ENCODE data around the gene EEF1B2. TPM values are rescaled to one million over a fixed set of nuclear protein-coding genes. Genes with fewer than 3 reads are reported as not detected.

EEF1B2 gene
- total and polyA plus RNA-seq, 2 of the 13 experiments (the other 11 are each of a cell fraction or from before 2014, with no cell fraction given) = 1,284 to 1,731 TPM

DNA sequence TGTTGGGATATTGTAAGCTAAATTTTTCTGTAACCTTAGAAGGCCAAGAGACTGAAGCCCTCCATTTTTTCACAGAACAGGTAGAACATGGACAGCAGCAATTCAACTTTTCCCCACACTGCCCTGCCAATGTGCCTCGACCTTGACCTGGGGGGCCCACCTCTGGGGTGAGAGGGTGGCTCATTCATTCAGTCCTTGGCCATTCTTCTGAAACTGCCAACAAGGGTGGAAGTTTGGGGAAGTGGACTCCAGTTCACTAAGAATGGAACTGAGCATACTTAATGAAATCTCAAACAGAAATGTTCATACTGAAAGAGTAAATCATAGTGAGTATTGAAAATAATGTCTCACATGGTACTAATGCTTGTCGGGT, 1.1 kb downstream of the EEF1B2 start (continued):
- peak; percentile 91 to 96 for TF ChIP-seq NR2F1 (CRISPR knock-in tag; IDR thresholded peaks at IDR 0.05)
- TF ChIP-seq PLRG1 (conservative IDR thresholded peaks at IDR 0.05) = no peak
- no peak for TF ChIP-seq ZNF30 (CRISPR knock-in tag; IDR thresholded peaks at IDR 0.05)
- TF ChIP-seq, protein P1, sequence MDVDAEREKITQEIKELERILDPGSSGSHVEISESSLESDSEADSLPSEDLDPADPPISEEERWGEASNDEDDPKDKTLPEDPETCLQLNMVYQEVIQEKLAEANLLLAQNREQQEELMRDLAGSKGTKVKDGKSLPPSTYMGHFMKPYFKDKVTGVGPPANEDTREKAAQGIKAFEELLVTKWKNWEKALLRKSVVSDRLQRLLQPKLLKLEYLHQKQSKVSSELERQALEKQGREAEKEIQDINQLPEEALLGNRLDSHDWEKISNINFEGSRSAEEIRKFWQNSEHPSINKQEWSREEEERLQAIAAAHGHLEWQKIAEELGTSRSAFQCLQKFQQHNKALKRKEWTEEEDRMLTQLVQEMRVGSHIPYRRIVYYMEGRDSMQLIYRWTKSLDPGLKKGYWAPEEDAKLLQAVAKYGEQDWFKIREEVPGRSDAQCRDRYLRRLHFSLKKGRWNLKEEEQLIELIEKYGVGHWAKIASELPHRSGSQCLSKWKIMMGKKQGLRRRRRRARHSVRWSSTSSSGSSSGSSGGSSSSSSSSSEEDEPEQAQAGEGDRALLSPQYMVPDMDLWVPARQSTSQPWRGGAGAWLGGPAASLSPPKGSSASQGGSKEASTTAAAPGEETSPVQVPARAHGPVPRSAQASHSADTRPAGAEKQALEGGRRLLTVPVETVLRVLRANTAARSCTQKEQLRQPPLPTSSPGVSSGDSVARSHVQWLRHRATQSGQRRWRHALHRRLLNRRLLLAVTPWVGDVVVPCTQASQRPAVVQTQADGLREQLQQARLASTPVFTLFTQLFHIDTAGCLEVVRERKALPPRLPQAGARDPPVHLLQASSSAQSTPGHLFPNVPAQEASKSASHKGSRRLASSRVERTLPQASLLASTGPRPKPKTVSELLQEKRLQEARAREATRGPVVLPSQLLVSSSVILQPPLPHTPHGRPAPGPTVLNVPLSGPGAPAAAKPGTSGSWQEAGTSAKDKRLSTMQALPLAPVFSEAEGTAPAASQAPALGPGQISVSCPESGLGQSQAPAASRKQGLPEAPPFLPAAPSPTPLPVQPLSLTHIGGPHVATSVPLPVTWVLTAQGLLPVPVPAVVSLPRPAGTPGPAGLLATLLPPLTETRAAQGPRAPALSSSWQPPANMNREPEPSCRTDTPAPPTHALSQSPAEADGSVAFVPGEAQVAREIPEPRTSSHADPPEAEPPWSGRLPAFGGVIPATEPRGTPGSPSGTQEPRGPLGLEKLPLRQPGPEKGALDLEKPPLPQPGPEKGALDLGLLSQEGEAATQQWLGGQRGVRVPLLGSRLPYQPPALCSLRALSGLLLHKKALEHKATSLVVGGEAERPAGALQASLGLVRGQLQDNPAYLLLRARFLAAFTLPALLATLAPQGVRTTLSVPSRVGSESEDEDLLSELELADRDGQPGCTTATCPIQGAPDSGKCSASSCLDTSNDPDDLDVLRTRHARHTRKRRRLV (CRISPR knock-in tag; IDR thresholded peaks at IDR 0.05) = no peak
- 0 out of 2 replicates have a peak, but pooled peaks have one; percentile 21 for TF ChIP-seq ZKSCAN8 (CRISPR knock-in tag; IDR thresholded peaks at IDR 0.05; ENCODE audit: borderline replicate concordance)
- TF ChIP-seq, protein P2, sequence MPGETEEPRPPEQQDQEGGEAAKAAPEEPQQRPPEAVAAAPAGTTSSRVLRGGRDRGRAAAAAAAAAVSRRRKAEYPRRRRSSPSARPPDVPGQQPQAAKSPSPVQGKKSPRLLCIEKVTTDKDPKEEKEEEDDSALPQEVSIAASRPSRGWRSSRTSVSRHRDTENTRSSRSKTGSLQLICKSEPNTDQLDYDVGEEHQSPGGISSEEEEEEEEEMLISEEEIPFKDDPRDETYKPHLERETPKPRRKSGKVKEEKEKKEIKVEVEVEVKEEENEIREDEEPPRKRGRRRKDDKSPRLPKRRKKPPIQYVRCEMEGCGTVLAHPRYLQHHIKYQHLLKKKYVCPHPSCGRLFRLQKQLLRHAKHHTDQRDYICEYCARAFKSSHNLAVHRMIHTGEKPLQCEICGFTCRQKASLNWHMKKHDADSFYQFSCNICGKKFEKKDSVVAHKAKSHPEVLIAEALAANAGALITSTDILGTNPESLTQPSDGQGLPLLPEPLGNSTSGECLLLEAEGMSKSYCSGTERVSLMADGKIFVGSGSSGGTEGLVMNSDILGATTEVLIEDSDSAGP (CRISPR knock-in tag; IDR thresholded peaks at IDR 0.05; ENCODE audit: borderline replicate concordance) = no peak
- TF ChIP-seq, protein P3, sequence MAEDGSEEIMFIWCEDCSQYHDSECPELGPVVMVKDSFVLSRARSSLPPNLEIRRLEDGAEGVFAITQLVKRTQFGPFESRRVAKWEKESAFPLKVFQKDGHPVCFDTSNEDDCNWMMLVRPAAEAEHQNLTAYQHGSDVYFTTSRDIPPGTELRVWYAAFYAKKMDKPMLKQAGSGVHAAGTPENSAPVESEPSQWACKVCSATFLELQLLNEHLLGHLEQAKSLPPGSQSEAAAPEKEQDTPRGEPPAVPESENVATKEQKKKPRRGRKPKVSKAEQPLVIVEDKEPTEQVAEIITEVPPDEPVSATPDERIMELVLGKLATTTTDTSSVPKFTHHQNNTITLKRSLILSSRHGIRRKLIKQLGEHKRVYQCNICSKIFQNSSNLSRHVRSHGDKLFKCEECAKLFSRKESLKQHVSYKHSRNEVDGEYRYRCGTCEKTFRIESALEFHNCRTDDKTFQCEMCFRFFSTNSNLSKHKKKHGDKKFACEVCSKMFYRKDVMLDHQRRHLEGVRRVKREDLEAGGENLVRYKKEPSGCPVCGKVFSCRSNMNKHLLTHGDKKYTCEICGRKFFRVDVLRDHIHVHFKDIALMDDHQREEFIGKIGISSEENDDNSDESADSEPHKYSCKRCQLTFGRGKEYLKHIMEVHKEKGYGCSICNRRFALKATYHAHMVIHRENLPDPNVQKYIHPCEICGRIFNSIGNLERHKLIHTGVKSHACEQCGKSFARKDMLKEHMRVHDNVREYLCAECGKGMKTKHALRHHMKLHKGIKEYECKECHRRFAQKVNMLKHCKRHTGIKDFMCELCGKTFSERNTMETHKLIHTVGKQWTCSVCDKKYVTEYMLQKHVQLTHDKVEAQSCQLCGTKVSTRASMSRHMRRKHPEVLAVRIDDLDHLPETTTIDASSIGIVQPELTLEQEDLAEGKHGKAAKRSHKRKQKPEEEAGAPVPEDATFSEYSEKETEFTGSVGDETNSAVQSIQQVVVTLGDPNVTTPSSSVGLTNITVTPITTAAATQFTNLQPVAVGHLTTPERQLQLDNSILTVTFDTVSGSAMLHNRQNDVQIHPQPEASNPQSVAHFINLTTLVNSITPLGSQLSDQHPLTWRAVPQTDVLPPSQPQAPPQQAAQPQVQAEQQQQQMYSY (CRISPR knock-in tag; IDR thresholded peaks at IDR 0.05) = no peak
- 0 out of 2 replicates have a peak, but pooled peaks have one; percentile 47 for TF ChIP-seq ZNF567 (CRISPR knock-in tag; IDR thresholded peaks at IDR 0.05; ENCODE audit: borderline replicate concordance)
- TF ChIP-seq TBP (CRISPR knock-in tag; IDR thresholded peaks at IDR 0.05) = no peak
- TF ChIP-seq ZNF781 (CRISPR knock-in tag; IDR thresholded peaks at IDR 0.05; ENCODE audit: borderline replicate concordance, not compliant biosample characterization) = peak; percentile 47
- TF ChIP-seq, protein P4, sequence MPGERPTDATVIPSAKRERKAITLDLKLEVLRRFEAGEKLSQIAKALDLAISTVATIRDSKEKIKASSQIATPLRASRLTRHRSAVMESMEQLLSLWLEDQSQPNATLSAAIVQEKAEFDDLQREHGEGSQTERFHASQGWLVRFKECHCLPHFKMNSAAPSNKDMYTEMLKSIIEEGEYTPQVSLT (CRISPR knock-in tag; IDR thresholded peaks at IDR 0.05; ENCODE audit: borderline replicate concordance, low read depth) = no peak
- TF ChIP-seq FOXK1 (CRISPR knock-in tag; IDR thresholded peaks at IDR 0.05; ENCODE audit: borderline replicate concordance, low read depth) = 0 out of 2 replicates have a peak, but pooled peaks have one; percentile 39
- TF ChIP-seq ZNF484 (CRISPR knock-in tag; IDR thresholded peaks at IDR 0.05; ENCODE audit: borderline replicate concordance, low read depth) = no peak
- no peak for TF ChIP-seq MBNL3 (CRISPR knock-in tag; conservative IDR thresholded peaks at IDR 0.05)
- no peak for TF ChIP-seq ZNF619 (CRISPR knock-in tag; IDR thresholded peaks at IDR 0.05)
- TF ChIP-seq, protein P5, sequence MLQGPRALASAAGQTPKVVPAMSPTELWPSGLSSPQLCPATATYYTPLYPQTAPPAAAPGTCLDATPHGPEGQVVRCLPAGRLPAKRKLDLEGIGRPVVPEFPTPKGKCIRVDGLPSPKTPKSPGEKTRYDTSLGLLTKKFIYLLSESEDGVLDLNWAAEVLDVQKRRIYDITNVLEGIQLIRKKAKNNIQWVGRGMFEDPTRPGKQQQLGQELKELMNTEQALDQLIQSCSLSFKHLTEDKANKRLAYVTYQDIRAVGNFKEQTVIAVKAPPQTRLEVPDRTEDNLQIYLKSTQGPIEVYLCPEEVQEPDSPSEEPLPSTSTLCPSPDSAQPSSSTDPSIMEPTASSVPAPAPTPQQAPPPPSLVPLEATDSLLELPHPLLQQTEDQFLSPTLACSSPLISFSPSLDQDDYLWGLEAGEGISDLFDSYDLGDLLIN (CRISPR knock-in tag; IDR thresholded peaks at IDR 0.05; ENCODE audit: borderline replicate concordance) = no peak
- TF ChIP-seq ELF1 (CRISPR knock-in tag; IDR thresholded peaks at IDR 0.05) = 0 out of 2 replicates have a peak, but pooled peaks have one; percentile 14
- peak; percentile 36; the same call in 1 of the 2 replicates for TF ChIP-seq SOX5 (CRISPR knock-in tag; IDR thresholded peaks at IDR 0.05; ENCODE audit: borderline replicate concordance)
